ENCODE results near the gene TMEM35B.

GRCh38 chr1:34970220-34970735 is 14.9 kb downstream of the TMEM35B start:
- no peak for TF ChIP-seq CTCF (conservative IDR thresholded peaks at IDR 0.05; ENCODE audit: low read depth in 2 of 2)
- no peak for TF ChIP-seq EZH2 (IDR thresholded peaks at IDR 0.05; ENCODE audit: low read depth, unreplicated experiment)
- no peak for TF ChIP-seq POLR2AphosphoS5 (IDR thresholded peaks at IDR 0.05; ENCODE audit: low read depth)
- TF ChIP-seq ZNF114 (CRISPR knock-in tag; IDR thresholded peaks at IDR 0.05), result no peak
- TF ChIP-seq REST (IDR thresholded peaks at IDR 0.05; ENCODE audit: unreplicated experiment), result no peak
- TF ChIP-seq CREB1 (CRISPR knock-in tag; IDR thresholded peaks at IDR 0.05; ENCODE audit: low read depth), result no peak
- no peak for TF ChIP-seq NANOG (IDR thresholded peaks at IDR 0.05; ENCODE audit: borderline replicate concordance)
- no peak for TF ChIP-seq ZNF331 (CRISPR knock-in tag; IDR thresholded peaks at IDR 0.05; ENCODE audit: low read depth)
- no peak for TF ChIP-seq JUNB (IDR thresholded peaks at IDR 0.05; ENCODE audit: unreplicated experiment)

Data from GM23338 (cell line).